Left lung (tissue), 10 donors: ENCODE results near the gene FARP1. TPM values are rescaled to one million over a fixed set of nuclear protein-coding genes. Genes with fewer than 3 reads are reported as not detected.

Experiments used
- ATAC-seq: fragments of 200-7000 bp; cut with Tn5 transposase; one replicate; pipeline ENCODE4 v1.9.1; 2020; ENCODE audit warnings: moderate library complexity
- DNase-seq, 4 donors: peaks; one replicate each; pipeline ENCODE4 v3.0.0-alpha.2; 2013 to 2020
- H3K27ac ChIP-seq, 2 donors: fragments of 200-600 bp; sonication (generic) in 1 of 2; one replicate each; pipeline versions ENCODE4 v1.5.0 to v1.8.0; 2020 to 2021
- H3K27me3 ChIP-seq, 2 donors: fragments of 200-600 bp; sonication (generic) in 1 of 2; one replicate each; pipeline versions ENCODE4 v1.5.0 to v1.8.0; 2020 to 2021
- H3K36me3 ChIP-seq, 2 donors: fragments of 200-600 bp; sonication (generic) in 1 of 2; one replicate each; pipeline versions ENCODE4 v1.5.0 to v1.8.0; 2020 to 2021
- H3K4me1 ChIP-seq, 2 donors: fragments of 200-600 bp; one replicate each; pipeline ENCODE4 v1.8.0; 2021
- H3K4me3 ChIP-seq, 2 donors: fragments of 200-600 bp; sonication (generic) in 1 of 2; one replicate each; pipeline versions ENCODE4 v1.5.0 to v1.8.0; 2020 to 2021; ENCODE audit warnings: mild to moderate bottlenecking in 1 of 2
- H3K9me3 ChIP-seq, 2 donors: fragments of 200-600 bp; sonication (generic) in 1 of 2; one replicate each; pipeline versions ENCODE4 v1.5.0 to v1.8.0; 2020 to 2021
- intact Hi-C, 2 donors: fragments of 100-400 bp; cut with DNase I; formaldehyde crosslinking; loops; one replicate each; pipeline versions ENCODE4 v1.11.2 to v1.14.2; 2022
- polyA plus RNA-seq, 6 donors: library from polyadenylated mRNA; unstranded; fragments of 120-200 nt; gene quantifications; one replicate each; pipeline ENCODE4 v1.2.1, GENCODE V29; 2013; ENCODE audit not compliant: insufficient read length in 6 of 6
- total RNA-seq, 2 donors: library from RNA; stranded (reverse); fragmentation: NEBNext Ultra II Directional; extraction: Animal tissue kit (Norgen Biotek cat#: 25700); gene quantifications; one replicate each; pipeline ENCODE4 v1.2.1, GENCODE V29; 2021
- TF ChIP-seq, protein P1 (sequence below), 2 donors: fragments of 200-600 bp; sonication (generic) in 1 of 2; IDR thresholded peaks; one replicate each; pipeline versions ENCODE4 v1.5.0 to v1.8.0; 2021; ENCODE audit warnings: antibody characterized with exemption in 2 of 2
- donor health status: DM: no; HTN: yes; CAD: no.
- donor health status: DM: no; HTN: no; CAD: no.

The FARP1 gene
- total and polyA plus RNA-seq, 8 donors, result 78.9 to 142 (median 132) TPM

DNA sequence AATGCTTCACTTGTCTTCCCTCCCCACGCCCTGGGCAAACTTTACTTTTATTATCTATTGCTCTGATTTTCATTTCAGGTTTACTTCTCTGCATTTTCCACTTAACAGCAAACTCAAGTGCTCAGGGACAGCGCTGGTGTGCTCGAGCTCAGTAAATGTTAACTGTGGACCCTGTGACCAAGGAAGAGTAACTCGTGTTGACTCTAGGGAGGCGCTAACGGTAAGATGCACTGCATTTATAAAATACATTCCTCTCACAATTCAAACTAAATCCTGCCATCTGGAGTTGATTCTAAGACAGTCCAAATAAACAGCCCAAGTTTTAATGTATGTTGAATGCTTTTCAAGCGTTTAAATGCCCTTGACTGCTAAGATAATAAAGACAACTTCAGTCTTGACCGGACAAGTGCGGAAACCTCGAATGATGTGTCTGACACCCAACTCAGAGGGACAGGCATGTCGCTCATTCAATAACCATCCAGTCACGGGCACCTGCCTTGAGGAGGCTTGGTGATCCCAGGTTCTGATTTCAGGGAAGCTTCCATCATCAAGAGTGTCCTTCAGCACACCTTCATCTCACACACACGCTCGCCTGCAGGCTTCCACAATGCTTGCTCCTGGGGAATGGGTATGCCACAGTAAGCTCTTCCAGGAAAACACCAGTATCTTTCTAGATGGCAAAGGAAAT is 340.9 kb downstream of the FARP1 start:
- H3K4me3 ChIP-seq, result no peak overlapping the region
- H3K9me3 ChIP-seq, result no peaks in the 10 kb centered on the region
- H3K36me3 ChIP-seq, result peaks cover 0 to 8% of the 10 kb centered on the region in 2 donors
- ATAC-seq, result peak; percentile 26
- H3K27me3 ChIP-seq, result no peaks in the 10 kb centered on the region
- peaks cover 30 to 82% of the 10 kb centered on the region in 2 donors for H3K4me1 ChIP-seq
- intact Hi-C loops, result no loop called here
- TF ChIP-seq, protein P1, sequence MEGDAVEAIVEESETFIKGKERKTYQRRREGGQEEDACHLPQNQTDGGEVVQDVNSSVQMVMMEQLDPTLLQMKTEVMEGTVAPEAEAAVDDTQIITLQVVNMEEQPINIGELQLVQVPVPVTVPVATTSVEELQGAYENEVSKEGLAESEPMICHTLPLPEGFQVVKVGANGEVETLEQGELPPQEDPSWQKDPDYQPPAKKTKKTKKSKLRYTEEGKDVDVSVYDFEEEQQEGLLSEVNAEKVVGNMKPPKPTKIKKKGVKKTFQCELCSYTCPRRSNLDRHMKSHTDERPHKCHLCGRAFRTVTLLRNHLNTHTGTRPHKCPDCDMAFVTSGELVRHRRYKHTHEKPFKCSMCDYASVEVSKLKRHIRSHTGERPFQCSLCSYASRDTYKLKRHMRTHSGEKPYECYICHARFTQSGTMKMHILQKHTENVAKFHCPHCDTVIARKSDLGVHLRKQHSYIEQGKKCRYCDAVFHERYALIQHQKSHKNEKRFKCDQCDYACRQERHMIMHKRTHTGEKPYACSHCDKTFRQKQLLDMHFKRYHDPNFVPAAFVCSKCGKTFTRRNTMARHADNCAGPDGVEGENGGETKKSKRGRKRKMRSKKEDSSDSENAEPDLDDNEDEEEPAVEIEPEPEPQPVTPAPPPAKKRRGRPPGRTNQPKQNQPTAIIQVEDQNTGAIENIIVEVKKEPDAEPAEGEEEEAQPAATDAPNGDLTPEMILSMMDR (IDR thresholded peaks at IDR 0.05), result no peak
- peak overlapping the region; percentile 88 to 89 for H3K27ac ChIP-seq
- no peak for DNase-seq

DNA sequence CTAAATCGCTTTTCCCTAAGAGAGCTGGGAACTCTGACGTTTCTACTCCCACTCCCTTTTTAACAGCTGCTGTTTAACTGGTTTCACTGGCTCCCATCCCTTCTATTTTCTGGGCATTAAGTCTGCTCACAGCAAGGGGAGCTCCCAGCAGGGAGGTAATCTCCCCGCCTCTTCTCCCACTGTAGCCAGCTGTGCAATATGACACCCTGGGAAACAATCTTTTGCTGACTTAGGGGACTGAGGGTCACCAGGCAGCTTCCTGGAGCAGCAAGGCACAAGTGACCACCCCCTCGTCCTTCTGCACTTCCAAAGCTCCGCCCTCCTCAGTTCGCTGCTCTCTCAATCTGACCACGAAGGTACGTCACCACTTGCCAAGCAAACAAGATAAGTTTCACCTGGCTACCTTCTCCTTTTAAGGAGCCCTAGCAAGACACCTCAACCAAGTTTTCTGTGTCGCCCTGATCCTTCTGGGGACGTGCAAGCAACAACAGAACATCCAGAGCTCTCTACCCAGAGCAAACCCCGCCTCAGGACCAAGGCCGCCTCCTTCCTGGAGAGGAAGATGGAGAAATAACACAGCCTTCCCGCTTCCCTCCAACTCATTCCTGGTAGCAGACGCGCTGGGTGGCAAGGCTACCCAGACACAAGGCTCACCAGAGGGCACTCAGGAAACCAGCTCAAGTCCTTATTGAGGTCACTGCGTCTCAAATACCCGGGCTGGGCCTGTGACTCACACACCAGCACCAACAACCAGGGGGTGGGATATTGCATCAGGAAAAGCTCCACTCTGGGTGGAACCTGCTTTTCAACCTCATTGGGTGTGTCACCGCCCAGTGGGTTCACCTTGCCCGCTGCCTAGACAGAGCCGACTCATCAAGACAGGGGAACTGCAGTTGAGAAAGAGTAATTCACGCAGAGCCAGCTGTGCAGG is 341.7 kb downstream of the FARP1 start:
- Histone ChIP-seq H3K27ac (peak overlapping the region; percentile 88 to 89), H3K4me1 (peaks cover 30 to 82% of the 10 kb centered on the region in 2 donors), H3K9me3 (no peaks in the 10 kb centered on the region), H3K4me3 (no peak overlapping the region), H3K27me3 (no peaks in the 10 kb centered on the region), H3K36me3 (peaks cover 0 to 8% of the 10 kb centered on the region in 2 donors)
- DNase-seq (peak; percentile 54 to 88 (median 86)), ATAC-seq (peak; percentile 84)
- TF ChIP-seq, protein P1 (IDR thresholded peaks at IDR 0.05), result no peak
- intact Hi-C loops, result no loop called here

DNA sequence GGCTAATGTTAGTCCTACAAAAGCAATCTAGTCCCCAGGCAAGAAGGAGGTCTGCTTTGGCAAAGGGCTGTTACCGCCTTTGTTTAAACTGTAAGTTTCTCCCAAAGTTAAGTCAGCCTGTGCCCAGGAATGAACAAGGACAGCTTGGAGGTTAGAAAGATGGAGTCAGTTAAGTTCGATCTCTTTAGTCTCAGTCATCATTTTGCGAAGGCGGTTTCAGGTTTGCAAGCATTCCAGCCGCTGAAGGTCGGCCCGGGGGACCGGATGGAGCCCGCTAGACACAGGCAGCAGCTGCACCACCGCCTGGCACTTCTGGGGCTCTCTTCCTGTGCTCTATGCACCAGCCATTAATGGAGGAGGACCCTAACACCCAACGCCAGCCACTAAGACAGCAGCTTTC is 342.7 kb downstream of the FARP1 start:
- intact Hi-C loops, result no loop called here

DNA sequence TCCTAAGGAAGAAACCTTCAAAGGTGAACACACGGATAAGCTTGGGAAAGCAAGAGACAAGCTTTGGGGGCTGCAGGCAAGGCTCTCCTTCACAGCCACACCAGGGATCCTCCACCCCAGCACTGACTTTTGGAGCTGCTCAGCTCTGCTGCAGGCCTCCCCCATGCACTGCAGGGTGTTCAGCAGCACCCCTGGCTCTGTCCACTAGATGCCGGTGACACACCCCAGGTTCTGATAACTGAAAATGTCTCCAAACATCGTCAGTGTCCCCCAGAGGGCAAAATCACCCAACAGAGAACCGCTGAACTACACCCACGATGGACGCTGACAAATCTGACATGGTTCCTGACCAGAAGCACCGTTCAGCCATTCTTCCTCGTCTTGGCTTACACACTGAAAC is 343.5 kb downstream of the FARP1 start:
- Histone ChIP-seq H3K36me3 (peaks cover 0 to under 1% of the 10 kb centered on the region in 2 donors), H3K27ac (no peak overlapping the region), H3K27me3 (no peaks in the 10 kb centered on the region), H3K4me3 (no peak overlapping the region), H3K9me3 (no peaks in the 10 kb centered on the region), H3K4me1 (peaks cover 30 to 65% of the 10 kb centered on the region in 2 donors)
- ATAC-seq, result no peak
- DNase-seq, result no peak
- TF ChIP-seq, protein P1 (IDR thresholded peaks at IDR 0.05), result no peak
- intact Hi-C loops, result no loop called here

More for the DNA sequence above, 342.7 kb downstream of the FARP1 start:
- no peaks in the 10 kb centered on the region for H3K9me3 ChIP-seq
- peak overlapping the region; percentile 88 to 89 for H3K27ac ChIP-seq
- H3K36me3 ChIP-seq, result peaks cover 0 to 8% of the 10 kb centered on the region in 2 donors
- no peak overlapping the region for H3K4me3 ChIP-seq
- no peak for DNase-seq
- H3K4me1 ChIP-seq, result peaks cover 30 to 73% of the 10 kb centered on the region in 2 donors
- H3K27me3 ChIP-seq, result no peaks in the 10 kb centered on the region
- TF ChIP-seq, protein P1 (IDR thresholded peaks at IDR 0.05), result no peak
- ATAC-seq, result no peak

DNA sequence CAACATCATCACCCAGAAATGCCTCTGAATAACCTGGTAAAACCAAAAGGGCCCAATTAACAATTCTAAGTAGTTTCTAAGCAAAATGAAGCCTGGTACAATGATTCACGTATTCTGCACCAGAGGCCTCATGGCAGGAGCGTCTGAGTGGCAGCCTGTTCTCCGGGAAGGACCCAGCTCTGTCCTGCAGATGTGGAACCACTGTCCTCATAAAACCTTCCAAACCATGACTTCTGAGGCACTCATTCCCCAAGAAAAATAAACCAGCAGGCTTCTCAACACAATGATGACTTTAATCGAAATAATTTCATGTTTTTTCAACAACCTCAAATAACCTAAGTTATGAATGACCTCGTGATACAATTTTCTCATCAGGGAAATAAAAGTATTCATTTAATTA is 344.1 kb downstream of the FARP1 start:
- Histone ChIP-seq H3K36me3 (no peaks in the 10 kb centered on the region), H3K27me3 (no peaks in the 10 kb centered on the region), H3K4me1 (peaks cover 30 to 59% of the 10 kb centered on the region in 2 donors), H3K27ac (no peak overlapping the region), H3K9me3 (no peaks in the 10 kb centered on the region), H3K4me3 (no peak overlapping the region)
- intact Hi-C loops, result no loop called here
- ATAC-seq (no peak), DNase-seq (no peak)
- TF ChIP-seq, protein P1 (IDR thresholded peaks at IDR 0.05), result no peak
